GM18520 (cell line): ENCODE measurements around the gene ZNF777.
"Not testable (repeated sequence)": the region's sequence is repeated elsewhere in the genome, so short reads cannot be mapped to it uniquely, and the experiment has no call there.

Experiments
- ATAC-seq: cut with Tn5 transposase; IDR thresholded peaks from one replicate; pipeline ENCODE4 v1.9.1; 2021; ENCODE audit not compliant: unreplicated experiment

Gene ZNF777

DNA sequence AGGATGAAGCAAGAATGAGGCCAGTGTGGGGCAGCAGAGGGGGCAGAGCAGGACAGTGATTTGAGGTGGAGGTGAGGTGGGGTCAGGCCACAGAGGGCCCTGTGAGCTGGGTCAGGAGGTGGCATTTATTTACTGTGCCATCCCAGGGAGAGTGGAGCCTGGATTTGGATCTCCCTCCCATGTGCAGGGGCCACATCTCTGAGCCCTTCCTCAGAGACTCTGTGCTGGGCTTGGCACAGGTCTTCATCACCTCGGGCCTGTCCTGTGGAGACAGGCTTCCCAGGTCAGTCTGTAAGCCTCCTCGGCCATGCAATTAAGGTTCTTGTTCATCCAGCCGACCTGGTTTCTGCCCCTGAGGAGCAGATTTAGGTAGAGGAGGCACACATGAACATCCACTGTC, 40.9 kb downstream of the ZNF777 start:
- no peak for ATAC-seq

DNA sequence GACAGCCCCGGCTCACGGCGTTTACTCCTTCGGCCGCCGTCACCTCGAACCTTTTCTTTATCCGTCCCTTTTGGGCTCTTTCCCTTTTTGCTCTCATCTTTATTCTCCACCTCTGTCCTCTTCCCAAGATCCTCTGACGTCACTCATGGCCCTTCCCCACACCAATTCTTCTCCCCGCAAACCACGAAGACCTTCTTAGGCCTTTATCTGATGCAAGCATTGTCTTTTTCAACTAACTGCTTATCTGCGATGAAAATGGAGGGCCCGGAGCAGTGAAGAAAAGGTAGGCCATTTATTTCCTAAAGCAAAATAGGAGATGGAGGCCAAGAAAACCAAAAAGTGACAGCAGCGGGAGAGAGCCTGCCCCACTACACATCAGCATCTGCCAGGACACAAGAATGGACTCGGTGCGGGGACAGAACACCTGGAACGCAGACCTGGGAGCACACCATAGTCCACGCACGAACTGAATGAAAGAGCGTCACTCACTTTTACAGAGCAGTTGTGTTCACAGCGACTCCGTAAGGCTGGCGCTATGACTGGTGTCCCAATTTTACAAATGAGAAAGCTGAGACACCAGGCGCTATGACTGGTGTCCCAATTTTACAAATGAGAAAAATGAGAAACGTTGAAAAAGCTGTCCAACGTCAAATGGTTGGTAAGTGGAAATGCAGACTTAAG, 45.3 kb downstream of the ZNF777 start:
- no peak for ATAC-seq

DNA sequence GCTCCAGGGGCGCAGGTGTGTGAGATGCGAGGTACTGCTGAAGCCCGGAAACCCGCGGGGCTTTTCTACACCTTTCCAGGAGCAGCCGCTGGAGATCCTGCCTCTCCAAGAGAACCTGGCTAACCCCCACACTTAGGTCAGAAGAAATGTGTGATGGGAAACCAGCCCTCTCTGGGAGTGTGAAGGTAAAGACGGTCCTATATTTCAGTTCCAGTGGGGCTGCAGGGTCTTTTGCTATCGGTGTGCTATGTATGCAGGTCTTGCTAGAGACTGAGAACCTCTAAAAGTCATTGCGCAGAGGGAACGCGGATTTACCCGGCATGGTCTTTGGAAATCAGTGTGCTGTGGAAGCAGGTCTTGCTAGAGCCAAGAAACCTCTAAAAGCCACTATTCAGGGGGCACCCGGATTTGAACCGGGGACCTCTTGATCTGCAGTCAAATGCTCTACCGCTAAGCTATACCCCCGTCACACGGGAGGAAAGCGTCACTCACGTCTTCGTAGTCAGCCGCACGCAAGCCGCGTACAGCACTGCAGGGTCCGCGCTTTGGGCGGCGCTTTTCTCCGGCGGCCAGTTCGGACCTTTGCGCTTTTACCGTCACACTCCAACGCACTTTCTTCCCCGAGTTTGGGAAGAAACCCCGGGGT, 46.0 kb downstream of the ZNF777 start:
- no peak for ATAC-seq

DNA sequence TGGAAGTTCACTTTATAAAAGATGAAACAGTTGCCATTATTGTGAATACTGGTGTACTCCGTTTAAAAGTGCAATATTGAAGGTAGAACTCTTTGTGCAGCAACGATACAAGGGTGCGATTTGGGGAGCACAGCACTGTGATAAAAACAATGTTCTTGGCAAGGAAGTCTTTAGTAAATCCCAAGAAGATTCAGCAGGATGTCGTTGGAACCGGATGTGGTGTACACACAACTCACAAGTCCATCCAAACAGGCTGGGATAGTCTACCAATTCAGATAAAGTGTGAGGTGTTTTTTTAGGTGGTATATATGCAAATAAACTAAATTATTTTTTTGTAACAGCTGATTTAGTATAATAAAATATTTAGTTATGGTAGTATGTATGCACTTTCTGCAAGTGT, 46.7 kb downstream of the ZNF777 start:
- ATAC-seq, result no peak

DNA sequence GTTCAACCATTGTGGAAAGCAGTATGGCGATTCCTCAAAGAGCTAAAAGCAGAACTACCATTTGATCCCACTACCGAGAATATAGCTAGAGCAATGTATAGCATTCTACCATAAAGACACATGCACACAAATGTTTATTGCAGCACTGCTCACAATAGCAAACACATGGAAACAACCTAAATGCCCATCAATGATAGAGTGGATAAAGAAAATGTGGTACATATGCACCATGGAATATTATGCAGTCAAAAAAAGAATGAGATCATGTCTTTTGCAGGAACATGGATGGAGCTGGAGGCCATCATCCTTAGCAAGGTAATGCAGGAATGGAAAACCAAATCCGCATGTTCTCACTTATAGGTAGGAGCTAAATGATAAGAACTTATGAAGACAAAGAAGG, 47.8 kb downstream of the ZNF777 start:
- not testable (repeated sequence) for ATAC-seq

DNA sequence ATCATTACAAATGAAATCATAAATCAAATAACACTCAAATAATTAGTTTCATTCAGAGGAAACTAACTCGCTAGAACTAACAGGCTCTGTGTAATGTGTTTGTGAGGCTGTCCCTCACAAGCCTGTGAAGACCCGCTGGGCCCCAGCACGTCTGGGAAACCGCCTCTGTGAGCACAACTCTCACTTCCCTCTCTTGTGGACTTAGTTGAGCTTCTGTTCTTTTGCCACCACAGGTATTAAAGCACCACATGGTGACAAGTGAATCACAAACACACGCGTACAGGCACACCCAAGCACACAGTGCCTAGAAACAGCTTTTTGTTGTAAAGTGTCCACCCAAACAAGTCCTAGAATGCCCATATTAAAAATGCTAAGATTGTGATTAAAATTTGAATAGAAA, 51.0 kb downstream of the ZNF777 start:
- ATAC-seq, result no peak

DNA sequence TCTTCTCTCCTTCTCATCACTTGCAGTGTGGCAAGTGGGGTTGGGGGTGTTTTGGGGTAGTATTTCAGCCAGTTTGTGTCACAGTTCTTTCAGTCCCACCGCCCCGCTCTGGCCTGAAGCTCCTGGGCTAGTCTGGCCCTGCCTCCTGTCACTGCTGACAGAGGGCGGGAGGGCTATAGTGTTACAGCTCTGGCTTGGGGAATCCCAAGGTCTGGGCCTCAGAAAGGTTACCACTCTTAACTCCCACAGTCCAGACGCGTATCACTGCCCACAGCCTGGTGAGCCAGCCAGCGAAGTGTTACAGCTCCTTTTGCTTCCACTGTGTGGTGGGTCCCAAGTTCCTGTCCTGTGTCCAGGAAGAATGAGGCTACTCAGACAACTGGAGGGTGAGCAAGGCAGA, 56.0 kb downstream of the ZNF777 start:
- no peak for ATAC-seq

DNA sequence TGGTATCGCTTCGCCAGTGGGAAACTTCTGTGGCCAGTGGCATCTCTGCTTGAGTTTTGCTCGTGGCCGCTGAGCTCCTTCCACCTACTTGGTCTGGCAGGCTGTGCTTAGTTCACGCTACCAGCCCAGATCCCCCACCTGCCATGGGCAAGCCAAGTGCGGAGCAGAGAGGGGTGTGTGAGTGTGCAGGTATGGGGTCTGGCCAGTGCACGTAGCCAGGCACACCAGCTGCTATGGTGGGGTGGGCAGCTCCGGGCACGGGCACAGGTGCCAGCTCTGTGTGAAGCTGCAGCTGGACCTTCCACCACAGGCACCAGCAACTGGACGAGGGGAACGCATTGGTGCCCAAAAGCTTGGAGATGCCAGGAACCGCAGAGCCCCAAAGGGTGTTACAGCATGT, 56.5 kb downstream of the ZNF777 start:
- ATAC-seq, result no peak

DNA sequence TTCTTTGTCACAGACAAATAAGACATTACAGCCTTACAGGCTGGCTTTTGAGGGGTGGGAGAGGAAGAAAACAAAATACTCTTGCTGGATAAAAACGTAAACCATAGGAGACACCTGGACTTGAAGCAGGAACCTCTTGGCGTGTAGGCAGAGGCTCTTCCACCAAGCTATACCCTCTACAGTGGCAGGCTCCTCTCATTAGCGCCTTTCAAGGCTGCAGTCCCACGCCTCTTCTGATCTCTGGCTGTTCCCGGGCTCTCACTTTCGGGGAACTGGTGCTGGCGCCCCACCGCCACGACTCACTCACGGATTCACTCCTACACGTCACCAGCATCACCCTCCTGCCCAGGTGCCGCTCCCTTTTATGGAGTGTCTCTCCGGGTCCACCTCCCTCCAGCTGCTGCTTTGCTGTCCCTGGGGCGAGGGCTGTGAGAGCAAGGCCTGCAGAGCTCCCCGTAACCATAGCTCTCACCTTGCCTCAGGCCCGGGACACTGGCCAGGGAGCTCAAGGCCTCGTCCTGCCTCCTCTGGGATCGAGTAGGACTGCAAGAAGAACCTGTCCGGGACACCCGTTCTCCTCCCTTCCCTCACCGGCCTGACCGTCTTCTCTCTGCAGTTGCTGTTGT, 62.6 kb downstream of the ZNF777 start:
- ATAC-seq, result no peak

DNA sequence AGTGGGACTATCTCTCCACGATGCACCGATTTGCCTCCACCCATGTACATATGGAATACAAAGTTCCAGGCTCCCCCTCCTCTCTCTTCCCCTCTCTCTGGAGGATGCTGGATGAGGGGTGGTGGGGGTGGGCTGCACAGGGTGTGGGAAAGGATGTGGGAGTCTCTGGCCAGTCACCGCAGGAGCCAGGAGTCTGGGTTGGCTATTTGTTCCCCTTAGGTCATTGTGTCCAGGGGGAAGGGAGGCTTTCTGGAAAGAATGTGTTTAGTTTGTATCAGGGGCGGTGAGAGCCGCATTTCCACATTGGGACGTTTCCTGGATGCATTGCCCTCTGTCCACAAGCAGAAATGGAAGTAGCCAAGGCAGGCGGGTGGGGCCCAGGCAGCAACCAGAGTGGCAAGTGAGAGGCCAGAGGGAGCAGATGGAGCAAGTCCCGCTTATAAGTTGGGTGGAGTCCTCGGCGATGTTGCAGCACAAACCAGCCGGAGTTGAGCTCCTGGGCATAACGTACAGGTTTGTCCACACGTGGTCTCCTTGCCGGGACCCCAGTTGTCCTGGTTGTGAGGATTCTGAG, 63.3 kb downstream of the ZNF777 start:
- no peak for ATAC-seq

DNA sequence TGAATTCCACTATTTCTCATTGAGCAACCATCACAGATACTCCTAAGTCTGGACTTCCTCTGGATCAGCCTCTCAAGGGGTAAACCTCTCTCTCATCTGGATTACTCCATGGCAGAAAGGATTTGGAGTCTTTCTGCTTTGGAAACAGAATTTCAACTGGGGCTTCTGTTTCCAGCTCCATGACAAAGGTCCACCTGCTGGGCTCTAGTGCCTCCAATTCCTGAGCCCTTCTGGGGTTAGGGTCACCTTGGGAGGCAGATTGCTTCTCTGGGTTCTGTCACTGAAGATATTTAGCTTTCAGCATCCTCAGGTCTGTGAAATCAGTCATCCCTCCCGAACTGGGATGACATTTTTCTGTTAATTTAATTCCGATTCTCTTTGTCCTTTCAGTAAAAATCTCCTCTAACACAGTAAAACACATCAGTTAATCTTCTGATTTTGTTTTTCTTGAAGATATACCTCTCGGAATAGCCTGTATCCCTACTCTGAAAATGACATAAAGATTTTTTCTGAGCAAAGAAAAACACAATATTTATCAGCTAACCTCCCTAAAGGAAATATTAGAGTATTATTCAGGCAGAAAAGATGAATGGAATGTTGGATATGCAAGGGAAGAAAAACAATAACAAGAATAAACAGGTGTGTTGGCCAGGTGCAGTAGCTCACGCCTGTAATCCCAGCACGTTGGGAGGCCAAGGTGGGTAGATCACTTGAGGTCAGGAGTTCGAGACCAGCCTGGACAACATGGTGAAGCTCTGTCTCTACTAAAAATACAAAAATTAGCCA, 72.1 kb downstream of the ZNF777 start:
- not testable (repeated sequence) for ATAC-seq

DNA sequence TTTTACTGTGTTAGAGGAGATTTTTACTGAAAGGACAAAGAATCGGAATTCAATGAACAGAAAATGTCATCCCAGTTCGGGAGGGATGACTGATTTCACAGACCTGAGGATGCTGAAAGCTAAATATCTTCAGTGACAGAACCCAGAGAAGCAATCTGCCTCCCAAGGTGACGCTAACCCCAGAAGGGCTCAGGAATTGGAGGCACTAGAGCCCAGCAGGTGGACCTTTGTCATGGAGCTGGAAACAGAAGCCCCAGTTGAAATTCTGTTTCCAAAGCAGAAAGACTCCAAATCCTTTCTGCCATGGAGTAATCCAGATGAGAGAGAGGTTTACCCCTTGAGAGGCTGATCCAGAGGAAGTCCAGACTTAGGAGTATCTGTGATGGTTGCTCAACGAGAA, 74.3 kb downstream of the ZNF777 start:
- not testable (repeated sequence) for ATAC-seq

DNA sequence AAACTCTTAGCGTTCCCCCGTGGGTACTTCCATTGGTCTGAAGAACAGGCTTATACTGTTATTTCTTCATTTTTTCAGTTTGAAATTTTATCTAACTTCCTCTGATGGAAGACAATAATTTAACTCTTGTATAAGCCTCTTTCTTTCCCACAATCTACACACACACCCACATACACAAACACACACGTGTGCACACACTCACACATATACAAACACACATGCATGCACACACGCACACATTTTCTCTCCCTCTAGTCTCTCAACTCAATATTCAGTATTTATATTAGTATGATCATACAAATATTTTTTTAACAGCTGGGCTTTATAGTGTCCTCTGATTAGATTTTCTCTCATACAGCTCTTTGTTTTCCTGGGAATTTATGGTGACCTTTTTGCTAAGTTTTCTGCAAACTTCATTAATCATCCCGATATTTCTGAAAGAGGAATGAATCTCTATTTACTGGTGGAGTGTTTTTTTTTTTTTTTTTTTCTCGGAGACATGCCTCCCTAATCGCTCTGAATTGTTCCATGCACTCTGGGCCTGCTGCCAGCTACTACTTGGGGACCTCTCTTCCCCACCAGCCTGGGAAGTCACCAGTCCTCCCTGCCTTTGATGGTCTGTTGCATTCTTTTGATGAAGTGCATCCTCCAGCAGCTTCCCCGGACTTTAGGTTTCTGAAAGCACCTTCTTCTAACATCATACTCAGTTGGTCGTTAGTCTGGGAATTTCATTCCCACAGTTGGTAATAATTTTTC, 75.5 kb downstream of the ZNF777 start:
- ATAC-seq, result no peak
